Activated naive CD4-positive, alpha-beta T cell treated with anti-CD3 and anti-CD28 coated beads, Interleukin-2, amount 50 U/mL, for 24 hours (primary cell): ENCODE measurements around the gene NTNG1.

Source experiments
- H3K27ac Mint-ChIP-seq: one replicate; pipeline ENCODE4 v1.8.0; 2021; ENCODE audit warnings: mild to moderate bottlenecking, mixed read lengths
- H3K27me3 Mint-ChIP-seq: one replicate; pipeline ENCODE4 v1.8.0; 2021; ENCODE audit warnings: mixed read lengths
- H3K36me3 Mint-ChIP-seq: one replicate; pipeline ENCODE4 v1.8.0; 2021; ENCODE audit warnings: mixed read lengths
- H3K4me1 Mint-ChIP-seq: one replicate; pipeline ENCODE4 v1.8.0; 2021; ENCODE audit warnings: mixed read lengths
- H3K4me3 Mint-ChIP-seq: one replicate; pipeline ENCODE4 v1.8.0; 2021; ENCODE audit warnings: mild to moderate bottlenecking, mixed read lengths
- H3K9me3 Mint-ChIP-seq: one replicate; pipeline ENCODE4 v1.8.0; 2021; ENCODE audit warnings: mixed read lengths

The NTNG1 gene

DNA sequence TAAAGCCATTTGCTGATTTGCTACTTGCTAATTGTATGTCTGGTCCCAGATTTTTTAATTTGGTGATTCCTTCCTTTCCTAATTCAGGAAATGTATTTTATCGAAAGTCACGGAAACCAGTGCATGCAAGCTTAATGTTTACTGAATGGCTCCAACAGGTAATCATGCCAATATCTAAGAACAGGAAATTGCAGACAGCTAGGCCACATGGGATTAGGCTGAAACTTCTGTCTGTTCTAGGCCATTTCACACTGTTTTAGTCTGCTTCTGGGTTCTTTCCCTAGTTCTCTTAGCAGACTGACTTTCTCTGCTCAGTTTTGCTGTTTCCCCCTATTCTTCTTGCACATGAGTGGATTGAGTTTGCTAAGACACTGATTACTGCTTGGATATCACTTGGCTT, 111.4 kb downstream of the NTNG1 start:
- Mint-ChIP-seq H3K4me1 (no peaks in the 10 kb centered on the region), H3K9me3 (peaks cover 5% of the 10 kb centered on the region), H3K4me3 (no peak overlapping the region), H3K36me3 (no peaks in the 10 kb centered on the region), H3K27ac (no peak overlapping the region), H3K27me3 (no peaks in the 10 kb centered on the region)

GRCh38 chr1:107254306-107254705, 113.5 kb downstream of the NTNG1 start:
- no peak overlapping the region for H3K27ac Mint-ChIP-seq
- no peaks in the 10 kb centered on the region for H3K4me1 Mint-ChIP-seq
- no peak overlapping the region for H3K4me3 Mint-ChIP-seq
- no peaks in the 10 kb centered on the region for H3K36me3 Mint-ChIP-seq
- H3K27me3 Mint-ChIP-seq = no peaks in the 10 kb centered on the region
- H3K9me3 Mint-ChIP-seq = peaks cover 5% of the 10 kb centered on the region

- H3K4me3 Mint-ChIP-seq = no peak overlapping the region
- H3K36me3 Mint-ChIP-seq = no peaks in the 10 kb centered on the region
- H3K27me3 Mint-ChIP-seq = no peaks in the 10 kb centered on the region
- H3K9me3 Mint-ChIP-seq = peaks cover 5% of the 10 kb centered on the region
- H3K4me1 Mint-ChIP-seq = no peaks in the 10 kb centered on the region
- H3K27ac Mint-ChIP-seq = no peak overlapping the region
Observed at GRCh38 chr1:107255469-107255868, 114.6 kb downstream of the NTNG1 start.

DNA sequence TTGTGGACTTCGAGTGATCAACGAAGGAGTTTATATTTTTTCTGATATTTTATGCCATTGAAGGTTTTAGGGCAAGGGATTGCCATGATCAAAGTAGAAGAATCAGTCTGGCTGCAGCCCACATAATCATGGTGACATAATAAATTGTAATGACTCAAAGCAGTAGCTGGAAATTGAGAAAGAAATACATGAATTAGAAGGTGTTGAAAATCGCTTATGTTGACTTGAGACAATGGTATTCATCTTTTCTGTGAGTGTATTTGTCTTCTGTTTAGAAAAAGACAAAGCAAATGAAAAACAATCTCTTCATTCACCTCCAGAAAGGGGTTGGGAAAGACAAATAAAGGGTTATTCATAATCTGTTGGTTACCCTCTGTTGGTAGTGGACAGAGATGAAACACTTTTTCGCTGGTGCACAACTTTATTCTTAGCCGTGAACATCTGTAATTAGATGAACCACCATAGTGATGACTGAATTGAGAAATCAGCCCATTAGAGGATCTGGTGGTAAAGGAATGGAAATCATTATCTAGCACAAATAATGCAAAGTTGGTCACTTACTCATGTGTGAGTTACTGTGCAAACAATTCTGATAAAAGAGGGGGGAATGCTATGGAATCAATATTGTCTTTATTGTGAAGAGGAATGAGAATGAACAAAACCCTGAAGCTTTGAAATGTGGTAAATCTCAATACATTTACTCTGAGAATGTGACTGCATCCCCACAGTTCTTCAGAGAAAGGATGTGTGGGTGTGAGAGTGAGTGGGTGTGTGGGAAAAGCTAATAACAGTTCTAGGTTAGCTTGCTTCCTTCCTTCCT, 121.8 kb downstream of the NTNG1 start:
- H3K9me3 Mint-ChIP-seq = peaks cover 5% of the 10 kb centered on the region

GRCh38 chr1:107263291-107263915, 122.6 kb downstream of the NTNG1 start:
- no peak overlapping the region for H3K27ac Mint-ChIP-seq
- H3K27me3 Mint-ChIP-seq = no peaks in the 10 kb centered on the region
- no peak overlapping the region for H3K4me3 Mint-ChIP-seq
- no peaks in the 10 kb centered on the region for H3K36me3 Mint-ChIP-seq
- peaks cover 5% of the 10 kb centered on the region for H3K9me3 Mint-ChIP-seq
- H3K4me1 Mint-ChIP-seq = no peaks in the 10 kb centered on the region

More for the DNA sequence above, 121.8 kb downstream of the NTNG1 start:
- Mint-ChIP-seq H3K27me3 (no peaks in the 10 kb centered on the region), H3K4me3 (no peak overlapping the region), H3K27ac (no peak overlapping the region), H3K36me3 (no peaks in the 10 kb centered on the region), H3K4me1 (no peaks in the 10 kb centered on the region)

DNA sequence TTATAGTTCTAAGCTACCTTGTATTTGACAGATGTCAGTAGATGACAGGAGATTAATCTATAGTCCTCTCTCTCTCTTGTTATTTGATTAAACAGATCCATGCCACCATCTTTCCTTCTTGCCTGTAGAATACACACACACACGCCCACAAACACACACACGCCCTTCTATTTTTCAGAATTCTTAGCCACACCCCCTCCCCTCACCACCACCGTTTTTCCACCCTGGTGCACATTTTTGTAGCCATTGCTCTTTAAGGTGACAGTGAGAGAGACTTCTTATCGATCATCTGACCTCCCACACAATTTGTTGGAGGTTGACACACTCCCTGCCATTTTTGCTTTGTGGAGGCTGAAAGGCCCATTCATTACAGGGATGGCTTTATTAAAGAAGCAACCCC, 123.2 kb downstream of the NTNG1 start:
- Mint-ChIP-seq H3K27ac (no peak overlapping the region), H3K27me3 (no peaks in the 10 kb centered on the region)

DNA sequence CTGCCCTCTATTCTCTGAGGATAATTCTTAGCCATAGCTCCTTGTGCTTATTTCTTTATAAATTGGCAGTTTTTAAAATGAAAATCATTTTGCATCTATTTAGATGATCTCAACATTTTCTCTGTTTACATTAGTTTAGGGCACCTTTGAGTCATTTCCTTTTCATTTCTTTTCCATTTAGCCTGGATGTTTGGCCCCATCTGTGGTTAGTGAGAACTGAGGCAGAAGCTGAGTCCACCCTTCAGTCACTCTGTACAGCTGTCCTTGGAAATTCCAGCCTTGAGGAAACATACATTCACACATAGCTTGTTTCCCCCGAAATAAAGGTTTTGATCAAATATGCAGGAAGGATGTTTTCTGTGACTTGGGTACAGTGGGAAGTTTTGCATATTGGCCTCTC, 123.7 kb downstream of the NTNG1 start:
- peaks cover 5% of the 10 kb centered on the region for H3K9me3 Mint-ChIP-seq
- no peaks in the 10 kb centered on the region for H3K36me3 Mint-ChIP-seq
- H3K27me3 Mint-ChIP-seq = no peaks in the 10 kb centered on the region
- no peak overlapping the region for H3K27ac Mint-ChIP-seq
- no peaks in the 10 kb centered on the region for H3K4me1 Mint-ChIP-seq
- H3K4me3 Mint-ChIP-seq = no peak overlapping the region

More for the DNA sequence above, 123.2 kb downstream of the NTNG1 start:
- Mint-ChIP-seq H3K4me1 (no peaks in the 10 kb centered on the region), H3K4me3 (no peak overlapping the region), H3K9me3 (peaks cover 5% of the 10 kb centered on the region), H3K36me3 (no peaks in the 10 kb centered on the region)

- Mint-ChIP-seq H3K27me3 (no peaks in the 10 kb centered on the region), H3K4me1 (no peaks in the 10 kb centered on the region), H3K4me3 (no peak overlapping the region), H3K36me3 (no peaks in the 10 kb centered on the region), H3K9me3 (no peaks in the 10 kb centered on the region), H3K27ac (no peak overlapping the region)
Observed at GRCh38 chr1:107267489-107267888, 126.7 kb downstream of the NTNG1 start.

DNA sequence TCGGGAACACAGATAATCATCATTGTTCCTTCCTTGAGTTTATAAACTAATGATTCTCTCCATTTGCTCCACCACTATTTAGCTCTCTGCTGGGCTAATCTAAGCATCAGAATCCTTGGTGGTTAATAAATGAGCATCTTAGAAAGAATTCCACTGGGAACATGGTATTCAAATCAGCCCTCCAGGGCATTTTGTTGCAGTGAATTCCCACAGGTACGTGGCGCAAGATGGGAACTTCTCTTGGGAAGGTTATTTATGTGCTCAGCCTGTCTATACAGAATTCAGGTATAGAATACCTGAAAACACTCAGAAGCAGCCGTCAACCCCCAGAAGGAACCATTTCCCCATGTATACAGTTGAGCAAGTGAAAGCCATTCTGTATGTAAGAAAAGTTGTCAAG, 131.5 kb downstream of the NTNG1 start:
- Mint-ChIP-seq H3K4me3 (no peak overlapping the region), H3K4me1 (no peaks in the 10 kb centered on the region), H3K27me3 (no peaks in the 10 kb centered on the region), H3K36me3 (no peaks in the 10 kb centered on the region), H3K9me3 (peaks cover 5% of the 10 kb centered on the region), H3K27ac (no peak overlapping the region)

DNA sequence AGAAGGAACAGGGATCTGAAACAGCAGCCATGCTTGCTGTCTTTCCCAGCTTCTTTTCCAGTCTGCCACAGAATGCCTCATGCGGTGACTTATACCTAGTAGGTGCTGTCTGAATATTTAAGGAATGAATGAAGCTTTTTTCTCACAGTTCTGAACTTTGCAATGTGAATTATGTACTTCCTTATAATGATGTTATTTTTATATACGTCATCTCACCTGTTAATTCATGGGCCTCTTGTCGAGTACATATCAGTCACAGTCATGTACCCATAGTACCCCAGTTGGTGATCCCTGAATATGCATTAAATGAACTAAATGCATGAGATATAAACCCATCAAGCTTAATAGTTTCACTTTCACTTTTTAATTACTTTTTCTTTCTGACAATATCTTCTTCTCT, 132.7 kb downstream of the NTNG1 start:
- H3K27me3 Mint-ChIP-seq = no peaks in the 10 kb centered on the region
- H3K36me3 Mint-ChIP-seq = no peaks in the 10 kb centered on the region
- no peaks in the 10 kb centered on the region for H3K4me1 Mint-ChIP-seq
- no peak overlapping the region for H3K4me3 Mint-ChIP-seq
- peaks cover 5% of the 10 kb centered on the region for H3K9me3 Mint-ChIP-seq
- no peak overlapping the region for H3K27ac Mint-ChIP-seq

DNA sequence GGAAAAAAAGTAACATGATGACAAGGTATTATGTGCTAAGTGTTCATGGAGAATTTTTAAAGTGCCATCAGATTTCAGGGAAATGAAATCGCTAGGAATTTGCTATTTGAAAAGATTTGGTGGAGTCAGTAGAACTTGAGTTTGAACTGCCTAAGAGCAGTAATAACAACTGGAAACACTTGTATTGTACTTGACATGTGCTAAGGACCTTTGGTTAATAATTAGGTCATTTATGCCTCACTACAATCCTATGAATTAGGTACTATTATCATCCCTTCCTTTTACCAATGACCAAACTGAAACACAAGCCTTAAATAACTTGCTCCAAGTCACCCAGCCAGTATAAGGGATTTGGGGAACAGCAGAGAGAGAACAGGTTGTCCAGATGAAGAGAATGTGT, 133.4 kb downstream of the NTNG1 start:
- Mint-ChIP-seq H3K4me3 (no peak overlapping the region), H3K36me3 (no peaks in the 10 kb centered on the region), H3K27me3 (no peaks in the 10 kb centered on the region), H3K4me1 (no peaks in the 10 kb centered on the region), H3K27ac (no peak overlapping the region), H3K9me3 (peaks cover 5% of the 10 kb centered on the region)

- Mint-ChIP-seq H3K27me3 (no peaks in the 10 kb centered on the region), H3K27ac (no peak overlapping the region), H3K4me1 (no peaks in the 10 kb centered on the region), H3K4me3 (no peak overlapping the region), H3K9me3 (peaks cover 5% of the 10 kb centered on the region), H3K36me3 (peaks cover 2% of the 10 kb centered on the region)
Observed at GRCh38 chr1:107276247-107276646, 135.4 kb downstream of the NTNG1 start.

DNA sequence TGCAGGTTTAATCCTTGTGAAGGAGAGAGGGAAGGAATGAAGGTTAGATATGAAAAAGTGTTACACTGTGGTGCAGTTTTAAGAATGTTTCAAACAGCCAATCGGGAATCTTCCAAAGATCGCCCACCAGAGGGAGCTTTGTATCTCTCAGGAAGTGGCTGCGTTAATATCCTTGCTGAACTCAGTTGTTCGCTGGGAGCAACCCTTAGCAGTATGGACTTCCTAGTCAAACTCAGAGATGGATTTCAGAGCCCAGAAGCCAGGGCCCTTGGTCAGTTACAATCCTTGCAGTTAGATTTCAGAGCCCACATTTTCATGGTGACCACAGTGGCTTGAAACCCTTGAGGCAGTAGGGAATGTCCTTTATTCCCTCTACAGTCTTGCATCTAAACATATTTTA, 136.2 kb downstream of the NTNG1 start:
- no peaks in the 10 kb centered on the region for H3K4me1 Mint-ChIP-seq
- no peak overlapping the region for H3K4me3 Mint-ChIP-seq
- H3K36me3 Mint-ChIP-seq = peaks cover 2% of the 10 kb centered on the region
- H3K9me3 Mint-ChIP-seq = peaks cover 5% of the 10 kb centered on the region
- H3K27ac Mint-ChIP-seq = no peak overlapping the region
- no peaks in the 10 kb centered on the region for H3K27me3 Mint-ChIP-seq

- Mint-ChIP-seq H3K4me3 (no peak overlapping the region), H3K27me3 (peaks cover 1% of the 10 kb centered on the region), H3K9me3 (no peaks in the 10 kb centered on the region), H3K27ac (no peak overlapping the region), H3K36me3 (no peaks in the 10 kb centered on the region), H3K4me1 (no peaks in the 10 kb centered on the region)
Observed at GRCh38 chr1:107286125-107286524, 145.3 kb downstream of the NTNG1 start.

- Mint-ChIP-seq H3K9me3 (no peaks in the 10 kb centered on the region), H3K27me3 (peaks cover 3% of the 10 kb centered on the region), H3K4me3 (no peak overlapping the region), H3K4me1 (no peaks in the 10 kb centered on the region), H3K36me3 (no peaks in the 10 kb centered on the region), H3K27ac (no peak overlapping the region)
Observed at GRCh38 chr1:107291987-107292386, 151.1 kb downstream of the NTNG1 start.

GRCh38 chr1:107293901-107294613, 153.2 kb downstream of the NTNG1 start:
- Mint-ChIP-seq H3K9me3 (no peaks in the 10 kb centered on the region), H3K36me3 (no peaks in the 10 kb centered on the region), H3K27ac (no peak overlapping the region), H3K4me3 (no peak overlapping the region), H3K4me1 (no peaks in the 10 kb centered on the region), H3K27me3 (peaks cover 3% of the 10 kb centered on the region)
